IPS-20b (cell line): ENCODE measurements around the gene FER1L5.
A peak's percentile ranks its signal among the peaks of the same experiment; 100 is the strongest.

ENCODE experiments used
- H3K27ac ChIP-seq: one replicate; pipeline ENCODE4 v1.5.1; 2013; ENCODE audit warnings: low read length
- H3K27me3 ChIP-seq: 2 replicates; pipeline ENCODE4 v1.6.1; 2013; ENCODE audit warnings: mild to moderate bottlenecking, low read length, inconsistent platforms; ENCODE audit not compliant: insufficient read depth
- H3K36me3 ChIP-seq: 2 replicates; pipeline ENCODE4 v1.6.1; 2013; ENCODE audit warnings: low read depth, mild to moderate bottlenecking, inconsistent platforms, low read length, moderate library complexity; ENCODE audit not compliant: insufficient read depth
- H3K4me1 ChIP-seq: 2 replicates; pipeline ENCODE4 v1.6.1; 2013; ENCODE audit warnings: mild to moderate bottlenecking, control low read depth, inconsistent platforms, low read length, moderate library complexity; ENCODE audit not compliant: insufficient read depth
- H3K4me3 ChIP-seq: 2 replicates; pipeline ENCODE4 v1.5.1; 2013; ENCODE audit warnings: mild to moderate bottlenecking, low read length, inconsistent platforms
- H3K9ac ChIP-seq: 2 replicates; pipeline ENCODE4 v1.6.1; 2013; ENCODE audit warnings: low read depth, mild to moderate bottlenecking, inconsistent platforms, low read length, moderate library complexity
- H3K9me3 ChIP-seq: 2 replicates; pipeline ENCODE4 v1.6.1; 2013; ENCODE audit warnings: mild to moderate bottlenecking, low read depth, low read length, inconsistent platforms; ENCODE audit not compliant: insufficient read depth

Gene FER1L5

DNA sequence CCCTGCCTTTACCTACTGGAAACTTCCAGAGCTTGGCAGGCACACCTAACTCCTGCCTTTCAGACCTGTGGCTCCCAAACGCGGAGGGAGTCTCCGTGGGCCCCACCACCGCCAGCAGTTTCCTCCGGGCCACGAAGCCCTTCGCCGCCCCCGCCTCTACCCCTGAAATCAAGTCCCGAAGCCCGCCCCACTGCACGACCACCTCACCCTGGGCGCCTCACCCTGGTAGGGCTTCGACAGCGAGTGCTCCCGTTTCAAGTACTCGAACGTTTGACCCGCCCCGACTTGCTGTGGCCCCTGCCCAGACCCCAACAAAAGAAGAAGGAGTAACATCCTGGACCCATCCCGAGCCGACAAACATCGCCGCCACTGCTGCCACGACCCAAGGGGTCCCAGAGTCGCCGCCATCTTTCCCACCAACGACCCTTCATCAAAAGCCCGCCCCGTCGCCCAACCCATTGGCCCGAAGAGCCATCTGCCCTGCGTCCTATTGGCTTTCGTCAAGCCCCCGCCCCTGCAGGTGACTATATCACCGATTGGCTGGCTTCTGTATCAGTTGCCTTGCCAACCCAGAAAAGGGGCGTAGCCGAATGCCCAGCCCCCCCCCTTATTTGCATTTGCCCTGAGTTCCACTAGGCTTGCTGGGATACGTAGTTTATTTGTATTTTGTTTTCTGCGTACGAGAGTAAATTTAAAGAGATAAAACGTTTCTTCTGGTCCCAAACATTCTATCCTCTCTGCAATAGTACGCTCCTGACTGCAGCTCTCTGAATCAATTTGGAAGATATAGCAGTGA is 97.3 kb downstream of the FER1L5 start, which contains the start of gene LMAN2L:
TSS of gene LMAN2L (minus strand) at position 432 of the 796 bp plus-strand sequence. CDS start at position 408, 24 bp downstream.
- Histone ChIP-seq H3K4me3 (peak within 1 kb of the TSS; percentile 94), H3K36me3 (peaks cover 25% of the 10 kb centered on the region), H3K27me3 (no peaks in the 10 kb centered on the region), H3K9me3 (no peaks in the 10 kb centered on the region), H3K9ac (peak within 1 kb of the TSS; percentile 89), H3K4me1 (0 out of 2 replicates have a peak, but pooled peaks cover 3% of the 10 kb centered on the region), H3K27ac (no peak within 1 kb of the TSS)

DNA sequence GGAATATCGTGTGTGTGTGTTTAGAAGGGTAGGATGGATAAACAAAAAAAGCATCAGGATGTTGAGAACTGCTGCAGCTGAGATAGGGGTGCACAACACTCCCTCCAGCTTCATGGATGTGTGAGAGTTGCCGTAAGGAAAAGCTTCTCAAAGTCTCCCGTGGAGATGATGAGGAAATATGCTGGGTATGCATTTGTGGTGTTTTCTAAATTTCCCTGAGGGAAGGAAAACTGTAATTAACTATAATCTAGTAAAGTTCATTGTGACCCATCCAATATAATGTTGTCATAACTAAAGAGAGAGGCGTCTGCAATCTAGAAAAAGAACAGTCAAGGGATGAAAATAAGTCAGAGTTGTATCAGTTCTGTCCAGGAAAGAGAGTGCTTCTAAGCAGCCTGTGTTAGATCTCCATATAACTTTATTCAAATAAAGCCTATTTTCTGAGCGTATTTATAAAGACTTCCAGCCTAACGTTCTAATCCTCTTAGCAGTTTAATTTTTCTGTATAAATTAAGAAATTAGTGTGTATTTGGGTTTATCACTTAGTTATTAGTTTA is 104.6 kb downstream of the FER1L5 start:
- H3K4me1 ChIP-seq = no peaks in the 10 kb centered on the region
- no peak overlapping the region for H3K4me3 ChIP-seq
- no peaks in the 10 kb centered on the region for H3K9me3 ChIP-seq
- H3K9ac ChIP-seq = no peak overlapping the region
- H3K27ac ChIP-seq = no peak overlapping the region
- no peaks in the 10 kb centered on the region for H3K27me3 ChIP-seq
- H3K36me3 ChIP-seq = no peaks in the 10 kb centered on the region

DNA sequence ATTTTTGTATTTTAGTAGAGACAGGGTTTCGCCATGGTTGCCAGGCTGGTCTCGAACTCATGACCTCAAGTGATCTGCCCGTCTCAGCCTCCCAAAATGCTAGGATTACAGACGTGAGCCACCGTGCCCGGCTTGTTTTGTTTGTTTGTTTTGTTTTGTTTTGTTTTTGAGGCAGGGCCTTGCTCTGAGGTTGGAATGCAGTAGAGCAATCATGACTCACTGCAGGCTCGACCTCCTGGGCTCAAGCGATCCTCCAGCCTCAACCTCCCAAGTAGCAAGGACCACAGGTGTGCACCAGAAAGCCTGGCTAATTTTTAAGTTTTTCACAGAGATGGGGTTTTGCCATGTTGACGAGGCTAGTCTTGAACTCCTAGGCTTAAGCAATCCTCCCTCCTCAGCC is 109.2 kb downstream of the FER1L5 start:
- Histone ChIP-seq H3K4me3 (no peak overlapping the region), H3K36me3 (no peaks in the 10 kb centered on the region), H3K27ac (no peak overlapping the region), H3K27me3 (no peaks in the 10 kb centered on the region), H3K9ac (no peak overlapping the region), H3K9me3 (no peaks in the 10 kb centered on the region), H3K4me1 (no peaks in the 10 kb centered on the region)

DNA sequence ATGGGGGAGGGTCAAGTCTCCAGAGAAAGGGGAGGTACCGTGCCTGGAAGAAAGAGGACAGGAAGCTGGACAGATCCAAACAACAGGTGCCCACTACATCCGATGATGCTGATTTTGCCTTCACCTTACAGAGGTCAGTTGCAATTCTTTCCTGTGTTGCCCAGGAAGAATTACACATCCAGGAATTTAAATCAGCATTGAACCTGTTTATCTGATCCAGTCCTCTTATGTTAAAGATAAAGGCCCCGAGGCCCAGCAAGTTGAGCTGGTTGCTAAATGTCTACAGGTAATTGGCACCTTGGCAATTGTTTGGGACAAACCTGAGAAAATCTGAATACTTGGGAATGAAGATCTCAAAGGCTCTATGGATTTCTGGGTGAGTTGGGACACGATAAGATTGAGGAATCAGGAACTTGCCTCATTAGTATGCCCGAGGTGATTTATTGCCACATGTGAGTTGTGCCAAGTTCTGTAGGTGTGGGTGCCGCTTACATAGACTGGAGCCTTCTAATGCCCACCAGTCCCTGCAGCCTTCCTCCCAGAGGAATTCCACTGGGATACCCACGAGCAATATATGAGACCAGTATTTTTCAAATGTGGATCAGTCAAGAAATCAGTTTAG is 111.2 kb downstream of the FER1L5 start:
- no peak overlapping the region for H3K4me3 ChIP-seq
- H3K27ac ChIP-seq = no peak overlapping the region
- H3K27me3 ChIP-seq = no peaks in the 10 kb centered on the region
- H3K4me1 ChIP-seq = no peaks in the 10 kb centered on the region
- no peak overlapping the region for H3K9ac ChIP-seq
- H3K36me3 ChIP-seq = no peaks in the 10 kb centered on the region
- no peaks in the 10 kb centered on the region for H3K9me3 ChIP-seq

DNA sequence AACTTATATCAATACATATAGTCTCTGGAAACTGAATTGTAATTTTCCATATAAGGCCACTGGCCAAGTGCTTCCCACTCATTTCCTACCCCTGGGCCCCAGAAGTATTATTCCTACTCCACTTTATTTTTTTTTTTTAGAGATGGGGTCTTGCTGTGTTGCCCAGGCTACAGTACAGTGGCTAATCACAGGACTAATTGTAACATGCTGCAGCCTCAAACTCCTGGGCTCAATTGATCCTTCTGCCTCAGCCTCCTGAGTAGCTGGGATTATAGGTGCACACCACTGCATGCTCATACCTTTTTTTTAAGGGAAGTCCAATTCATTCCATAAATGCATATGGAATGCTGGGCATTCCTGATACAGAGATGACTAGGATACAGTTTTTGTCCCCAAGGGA is 111.8 kb downstream of the FER1L5 start:
- Histone ChIP-seq H3K27ac (no peak overlapping the region), H3K9me3 (no peaks in the 10 kb centered on the region), H3K9ac (no peak overlapping the region), H3K27me3 (no peaks in the 10 kb centered on the region), H3K4me3 (no peak overlapping the region), H3K36me3 (no peaks in the 10 kb centered on the region), H3K4me1 (no peaks in the 10 kb centered on the region)
